WTC11 (cell line): Measurements from ENCODE around the gene NINJ2.

ENCODE experiments used
- ARID4B ChIP-seq: sonication (generic); formaldehyde crosslinking; IDR thresholded peaks from 2 replicates; pipeline ENCODE4 v1.8.0; 2023; ENCODE audit warnings: missing genetic modification reagents, mild to moderate bottlenecking, borderline replicate concordance
- SMAD3 ChIP-seq: sonication (generic); formaldehyde crosslinking; IDR thresholded peaks from 2 replicates; pipeline ENCODE4 v1.8.0; 2022; ENCODE audit warnings: missing genetic modification reagents, mild to moderate bottlenecking, borderline replicate concordance
- TEAD4 ChIP-seq: sonication (generic); formaldehyde crosslinking; IDR thresholded peaks from 2 replicates; pipeline ENCODE4 v1.8.0; 2022; ENCODE audit warnings: mild to moderate bottlenecking, missing genetic modification reagents

GRCh38 chr12:643475-644302 lies 19.6 kb downstream of the NINJ2 start:
- TF ChIP-seq TEAD4 (CRISPR knock-in tag) (no peak), SMAD3 (CRISPR knock-in tag) (no peak), ARID4B (no peak)
